Measurements from ENCODE around the gene YY1. TPM values are rescaled to one million over a fixed set of nuclear protein-coding genes. Genes with fewer than 3 reads are reported as not detected.

The YY1 gene
- total and polyA plus RNA-seq, 9 of the 15 experiments (the other 6 are each of a cell fraction or from before 2014, with no cell fraction given) = 20.8 to 74.2 (median 46.7) TPM

DNA sequence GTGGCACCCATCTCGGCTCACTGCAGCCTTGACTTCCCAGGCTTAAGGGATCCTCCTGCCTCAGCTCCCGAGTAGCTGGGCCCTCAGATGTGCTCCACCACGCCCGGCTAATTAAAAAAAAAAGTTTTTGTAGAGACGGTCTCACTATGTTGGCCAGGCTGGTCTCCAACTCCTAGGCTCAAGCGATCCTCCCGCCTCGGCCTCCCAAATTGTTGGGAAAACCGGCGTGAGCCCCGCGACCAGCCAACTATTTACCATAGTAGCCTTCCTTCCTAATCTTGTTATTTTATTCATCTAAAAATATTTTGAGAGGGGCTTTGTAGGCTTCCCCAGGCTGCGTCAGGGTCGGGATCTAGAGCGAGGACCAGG lies 25.4 kb upstream of the YY1 start:
- Histone ChIP-seq H3K9ac (ENCODE audit: insufficient read depth in 1 of 2, low read depth in 2 of 2, low read length in 2 of 2) (peak overlapping the region; percentile 95 to 100), H3K4me1 (replicated peaks in 1 of 2; ENCODE audit: control insufficient read depth in 2 of 2, insufficient read depth in 2 of 2, low read length in 2 of 2) (peaks cover 19 to 37% of the 10 kb centered on the region in 2 experiments), H3K27ac (ENCODE audit: extremely low read depth, low read depth, low read length) (peak overlapping the region; percentile 98), H3K9me3 (replicated peaks; ENCODE audit: control insufficient read depth, insufficient read depth, low read depth, low read length) (no peaks in the 10 kb centered on the region), H3K4me2 (ENCODE audit: insufficient read depth, low read length) (peak overlapping the region; percentile 80), H2AFZ (ENCODE audit: low read depth, low read length) (peak overlapping the region; percentile 82), H3K9me1 (ENCODE audit: control insufficient read depth, insufficient read depth, low read length) (no peaks in the 10 kb centered on the region), H3K27me3 (ENCODE audit: control insufficient read depth in 2 of 2, insufficient read depth in 2 of 2, low read length in 2 of 2) (no peaks in the 10 kb centered on the region), H3K79me2 (ENCODE audit: control insufficient read depth, insufficient read depth, low read length) (peaks cover 16% of the 10 kb centered on the region), H4K20me1 (replicated peaks; ENCODE audit: control insufficient read depth, insufficient read depth, low read length) (no peaks in the 10 kb centered on the region), H3K36me3 (ENCODE audit: control insufficient read depth, insufficient read depth, low read length) (no peaks in the 10 kb centered on the region), H3K4me3 (peak overlapping the region; percentile 78)
- 9% methylated on average over 14 of the region's 15 CpGs for WGBS (ENCODE audit: insufficient coverage, low coverage, missing lambda C conversion rate)
- ATAC-seq (peak; percentile 1; the same call in 1 of the 3 replicates), FAIRE-seq (no peak), DNase-seq (ENCODE audit: extremely low read depth in 1 of 4, low spot score in 3 of 4) (peak in 1 of 4 experiments; percentile 18)
- ChIA-PET POLR2A (interaction anchor here (0.8 to 0.9 kb wide), 2 partner anchors 8 to 28 kb away, joined by 3 read pairs; no protein-coding TSS in a partner anchor), CTCF (ENCODE audit: low intra/inter-chr PET ratio) (no interaction called here)
- intact Hi-C loops (cut with micrococcal nuclease) (no loop called here), in situ Hi-C loops (cut with MboI) (no loop called here)
- TF ChIP-seq MBD2 (IDR thresholded peaks at IDR 0.05; ENCODE audit: borderline replicate concordance, low read depth) (no peak), KAT7 (CRISPR knock-in tag; IDR thresholded peaks at IDR 0.05; ENCODE audit: borderline replicate concordance) (0 out of 2 replicates have a peak, but pooled peaks have one; percentile 6), ZNF121 (CRISPR knock-in tag; conservative IDR thresholded peaks at IDR 0.05) (peak; percentile 61; the same call in 1 of the 2 replicates), POLR2H (tag; IDR thresholded peaks at IDR 0.05; ENCODE audit: low read depth) (0 out of 2 replicates have a peak, but pooled peaks have one; percentile 6), SRSF9 (IDR thresholded peaks at IDR 0.05; ENCODE audit: borderline replicate concordance, low read depth, low read length) (no peak)
- no TSS peak for BruUV-seq (replicated peaks)
